GM12878 (cell line): ENCODE results near the gene SEMA4D.

Source experiments
- BRCA1 ChIP-seq: IDR thresholded peaks from 2 replicates; pipeline ENCODE4 v1.6.1; 2011; ENCODE audit warnings: low read depth, low read length, improper control_type of control experiment
- CHD2 ChIP-seq: IDR thresholded peaks from 2 replicates; pipeline ENCODE4 v1.6.1; 2011; ENCODE audit warnings: low read depth, low read length, improper control_type of control experiment, borderline replicate concordance
- FOXK2 ChIP-seq: fragments of 450-650 bp; IDR thresholded peaks from 2 replicates; pipeline ENCODE4 v1.6.1; 2017; ENCODE audit warnings: mild to moderate bottlenecking, moderate library complexity
- HDAC6 ChIP-seq: fragments of 200-600 bp; sonication (generic); IDR thresholded peaks from one replicate; pipeline ENCODE4 v1.8.0; 2017; ENCODE audit warnings: antibody characterized with exemption; ENCODE audit not compliant: unreplicated experiment
- MEF2A ChIP-seq: IDR thresholded peaks from 2 replicates; pipeline ENCODE4 v1.6.1; 2011; ENCODE audit warnings: low read depth, mild to moderate bottlenecking, low read length, moderate library complexity; ENCODE audit not compliant: insufficient read depth
- MYC ChIP-seq: IDR thresholded peaks from 2 replicates; pipeline ENCODE4 v1.6.1; 2011; ENCODE audit warnings: mild to moderate bottlenecking, low read length, moderate library complexity, inconsistent platforms; ENCODE audit not compliant: insufficient read depth, insufficient replicate concordance, insufficient read length, severe bottlenecking
- POLR2A ChIP-seq: IDR thresholded peaks from 2 replicates; pipeline ENCODE4 v1.6.1; 2011; ENCODE audit warnings: low read depth, mild to moderate bottlenecking, low read length
- POLR2AphosphoS5 ChIP-seq: IDR thresholded peaks from 2 replicates; pipeline ENCODE4 v1.6.1; 2011; ENCODE audit warnings: mild to moderate bottlenecking, low read length, inconsistent platforms
- SMC3 ChIP-seq: IDR thresholded peaks from 2 replicates; pipeline ENCODE4 v1.6.1; 2011; ENCODE audit warnings: low read length, improper control_type of control experiment, borderline replicate concordance
- SUZ12 ChIP-seq: fragments of 200-600 bp; sonication (generic); IDR thresholded peaks from one replicate; pipeline ENCODE4 v1.6.1; 2018; ENCODE audit warnings: antibody characterized with exemption, mild to moderate bottlenecking; ENCODE audit not compliant: unreplicated experiment
- TF ChIP-seq, protein P1 (sequence below): IDR thresholded peaks from 2 replicates; pipeline ENCODE4 v1.6.1; 2011; ENCODE audit warnings: borderline replicate concordance, low read depth, mild to moderate bottlenecking, moderate library complexity, mixed read lengths, low read length; ENCODE audit not compliant: insufficient read depth; ENCODE audit errors: extremely low read length
- TF ChIP-seq, protein P2 (sequence below), 3 experiments: IDR thresholded peaks in 2 of 3; conservative IDR thresholded peaks in 1 of 3; 2 replicates each; pipeline ENCODE4 v1.5.1; 2011; ENCODE audit warnings: low read depth in 3 of 3, low read length in 3 of 3, mild to moderate bottlenecking in 3 of 3, control low read depth in 2 of 3, moderate library complexity in 2 of 3, inconsistent platforms in 1 of 3, mixed read lengths in 1 of 3; ENCODE audit not compliant: control insufficient read depth in 2 of 3, insufficient read depth in 1 of 3; ENCODE audit errors: extremely low read depth in 1 of 3
- TF ChIP-seq, protein P3 (sequence below): fragments of 450-650 bp; IDR thresholded peaks from 2 replicates; pipeline ENCODE4 v1.6.1; 2014; ENCODE audit warnings: mild to moderate bottlenecking
- TF ChIP-seq, protein P4 (sequence below): fragments of 450-650 bp; IDR thresholded peaks from 2 replicates; pipeline ENCODE4 v1.6.1; 2017; ENCODE audit warnings: antibody characterized with exemption, mild to moderate bottlenecking, moderate library complexity

DNA sequence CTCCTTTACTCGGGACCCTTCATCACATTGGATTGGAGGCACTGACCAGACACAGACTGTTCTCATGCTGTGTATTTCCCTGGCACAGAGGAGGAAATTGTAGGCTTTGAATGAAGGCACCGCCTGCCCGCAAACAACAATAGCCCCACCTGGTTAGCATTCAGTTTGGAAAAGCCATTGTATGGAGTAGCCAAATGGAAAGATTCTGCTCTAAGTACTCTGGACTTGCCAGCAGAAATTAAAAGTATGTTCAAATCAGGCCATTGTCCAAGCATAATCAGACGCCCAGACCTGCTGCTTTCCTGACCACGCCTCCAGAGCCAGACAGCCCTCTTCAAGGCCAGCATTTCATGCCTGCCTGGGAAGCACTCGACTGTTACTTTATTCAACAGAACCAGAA is 8.0 kb upstream of the SEMA4D start:
- TF ChIP-seq SUZ12 = no peak
- no peak for TF ChIP-seq POLR2A
- TF ChIP-seq, protein P1, sequence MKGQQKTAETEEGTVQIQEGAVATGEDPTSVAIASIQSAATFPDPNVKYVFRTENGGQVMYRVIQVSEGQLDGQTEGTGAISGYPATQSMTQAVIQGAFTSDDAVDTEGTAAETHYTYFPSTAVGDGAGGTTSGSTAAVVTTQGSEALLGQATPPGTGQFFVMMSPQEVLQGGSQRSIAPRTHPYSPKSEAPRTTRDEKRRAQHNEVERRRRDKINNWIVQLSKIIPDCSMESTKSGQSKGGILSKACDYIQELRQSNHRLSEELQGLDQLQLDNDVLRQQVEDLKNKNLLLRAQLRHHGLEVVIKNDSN = no peak
- TF ChIP-seq HDAC6 = no peak
- no peak for TF ChIP-seq MEF2A
- no peak for TF ChIP-seq BRCA1
- TF ChIP-seq MYC = no peak
- TF ChIP-seq, protein P2, sequence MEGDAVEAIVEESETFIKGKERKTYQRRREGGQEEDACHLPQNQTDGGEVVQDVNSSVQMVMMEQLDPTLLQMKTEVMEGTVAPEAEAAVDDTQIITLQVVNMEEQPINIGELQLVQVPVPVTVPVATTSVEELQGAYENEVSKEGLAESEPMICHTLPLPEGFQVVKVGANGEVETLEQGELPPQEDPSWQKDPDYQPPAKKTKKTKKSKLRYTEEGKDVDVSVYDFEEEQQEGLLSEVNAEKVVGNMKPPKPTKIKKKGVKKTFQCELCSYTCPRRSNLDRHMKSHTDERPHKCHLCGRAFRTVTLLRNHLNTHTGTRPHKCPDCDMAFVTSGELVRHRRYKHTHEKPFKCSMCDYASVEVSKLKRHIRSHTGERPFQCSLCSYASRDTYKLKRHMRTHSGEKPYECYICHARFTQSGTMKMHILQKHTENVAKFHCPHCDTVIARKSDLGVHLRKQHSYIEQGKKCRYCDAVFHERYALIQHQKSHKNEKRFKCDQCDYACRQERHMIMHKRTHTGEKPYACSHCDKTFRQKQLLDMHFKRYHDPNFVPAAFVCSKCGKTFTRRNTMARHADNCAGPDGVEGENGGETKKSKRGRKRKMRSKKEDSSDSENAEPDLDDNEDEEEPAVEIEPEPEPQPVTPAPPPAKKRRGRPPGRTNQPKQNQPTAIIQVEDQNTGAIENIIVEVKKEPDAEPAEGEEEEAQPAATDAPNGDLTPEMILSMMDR (IDR thresholded peaks at IDR 0.05 in 2 of 3, conservative IDR thresholded peaks at IDR 0.05 in 1 of 3; ENCODE audit: control insufficient read depth in 2 of 3, extremely low read depth in 1 of 3, insufficient read depth in 1 of 3, low read depth in 3 of 3, low read length in 3 of 3) = no peak
- no peak for TF ChIP-seq FOXK2
- no peak for TF ChIP-seq CHD2
- TF ChIP-seq, protein P3, sequence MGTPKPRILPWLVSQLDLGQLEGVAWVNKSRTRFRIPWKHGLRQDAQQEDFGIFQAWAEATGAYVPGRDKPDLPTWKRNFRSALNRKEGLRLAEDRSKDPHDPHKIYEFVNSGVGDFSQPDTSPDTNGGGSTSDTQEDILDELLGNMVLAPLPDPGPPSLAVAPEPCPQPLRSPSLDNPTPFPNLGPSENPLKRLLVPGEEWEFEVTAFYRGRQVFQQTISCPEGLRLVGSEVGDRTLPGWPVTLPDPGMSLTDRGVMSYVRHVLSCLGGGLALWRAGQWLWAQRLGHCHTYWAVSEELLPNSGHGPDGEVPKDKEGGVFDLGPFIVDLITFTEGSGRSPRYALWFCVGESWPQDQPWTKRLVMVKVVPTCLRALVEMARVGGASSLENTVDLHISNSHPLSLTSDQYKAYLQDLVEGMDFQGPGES = no peak
- TF ChIP-seq, protein P4, sequence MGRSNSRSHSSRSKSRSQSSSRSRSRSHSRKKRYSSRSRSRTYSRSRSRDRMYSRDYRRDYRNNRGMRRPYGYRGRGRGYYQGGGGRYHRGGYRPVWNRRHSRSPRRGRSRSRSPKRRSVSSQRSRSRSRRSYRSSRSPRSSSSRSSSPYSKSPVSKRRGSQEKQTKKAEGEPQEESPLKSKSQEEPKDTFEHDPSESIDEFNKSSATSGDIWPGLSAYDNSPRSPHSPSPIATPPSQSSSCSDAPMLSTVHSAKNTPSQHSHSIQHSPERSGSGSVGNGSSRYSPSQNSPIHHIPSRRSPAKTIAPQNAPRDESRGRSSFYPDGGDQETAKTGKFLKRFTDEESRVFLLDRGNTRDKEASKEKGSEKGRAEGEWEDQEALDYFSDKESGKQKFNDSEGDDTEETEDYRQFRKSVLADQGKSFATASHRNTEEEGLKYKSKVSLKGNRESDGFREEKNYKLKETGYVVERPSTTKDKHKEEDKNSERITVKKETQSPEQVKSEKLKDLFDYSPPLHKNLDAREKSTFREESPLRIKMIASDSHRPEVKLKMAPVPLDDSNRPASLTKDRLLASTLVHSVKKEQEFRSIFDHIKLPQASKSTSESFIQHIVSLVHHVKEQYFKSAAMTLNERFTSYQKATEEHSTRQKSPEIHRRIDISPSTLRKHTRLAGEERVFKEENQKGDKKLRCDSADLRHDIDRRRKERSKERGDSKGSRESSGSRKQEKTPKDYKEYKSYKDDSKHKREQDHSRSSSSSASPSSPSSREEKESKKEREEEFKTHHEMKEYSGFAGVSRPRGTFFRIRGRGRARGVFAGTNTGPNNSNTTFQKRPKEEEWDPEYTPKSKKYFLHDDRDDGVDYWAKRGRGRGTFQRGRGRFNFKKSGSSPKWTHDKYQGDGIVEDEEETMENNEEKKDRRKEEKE = no peak
- no peak for TF ChIP-seq SMC3
- TF ChIP-seq POLR2AphosphoS5 = no peak
